PC-3 (cell line): ENCODE results near the gene EWSR1.

Experiments
- CTCF ChIP-seq: fragments of 300-600 bp; sonication (generic); conservative IDR thresholded peaks from 2 replicates; pipeline ENCODE4 v1.5.1; 2017; ENCODE audit warnings: antibody characterized with exemption, low read depth, mild to moderate bottlenecking, low read length
- EZH2 ChIP-seq: fragments of 300-600 bp; sonication (generic); IDR thresholded peaks from one replicate; pipeline ENCODE4 v1.6.1; 2017; ENCODE audit warnings: antibody characterized with exemption, mild to moderate bottlenecking, low read length; ENCODE audit not compliant: unreplicated experiment
- EZH2phosphoT487 ChIP-seq: fragments of 300-600 bp; sonication (generic); IDR thresholded peaks from 2 replicates; pipeline ENCODE4 v1.6.1; 2018; ENCODE audit warnings: mild to moderate bottlenecking, antibody characterized with exemption, low read length, borderline replicate concordance

GRCh38 chr22:29266564-29267461 is 1.3 kb upstream of the EWSR1 start:
- no peak for TF ChIP-seq CTCF
- TF ChIP-seq EZH2 = no peak
- TF ChIP-seq EZH2phosphoT487 = no peak
